A172 (cell line): ENCODE results near the gene TLE3. TPM values are rescaled to one million over a fixed set of nuclear protein-coding genes. Genes with fewer than 3 reads are reported as not detected.
"Not testable (repeated sequence)": the region's sequence is repeated elsewhere in the genome, so short reads cannot be mapped to it uniquely, and the experiment has no call there.

ENCODE experiments used
- DNase-seq: peaks from one replicate; pipeline ENCODE4 v3.0.0-alpha.2; 2015; ENCODE audit warnings: low spot score
- total RNA-seq: library from RNA; depleted of rRNA; stranded (reverse); fragments of >200 nt; shearing (Covaris generic); gene quantifications from 2 replicates; pipeline ENCODE4 v1.2.3, GENCODE V29; 2014; rRNA removed

TLE3 gene
- total RNA-seq: 0.10 and 0.59 TPM in 2 replicates

DNA sequence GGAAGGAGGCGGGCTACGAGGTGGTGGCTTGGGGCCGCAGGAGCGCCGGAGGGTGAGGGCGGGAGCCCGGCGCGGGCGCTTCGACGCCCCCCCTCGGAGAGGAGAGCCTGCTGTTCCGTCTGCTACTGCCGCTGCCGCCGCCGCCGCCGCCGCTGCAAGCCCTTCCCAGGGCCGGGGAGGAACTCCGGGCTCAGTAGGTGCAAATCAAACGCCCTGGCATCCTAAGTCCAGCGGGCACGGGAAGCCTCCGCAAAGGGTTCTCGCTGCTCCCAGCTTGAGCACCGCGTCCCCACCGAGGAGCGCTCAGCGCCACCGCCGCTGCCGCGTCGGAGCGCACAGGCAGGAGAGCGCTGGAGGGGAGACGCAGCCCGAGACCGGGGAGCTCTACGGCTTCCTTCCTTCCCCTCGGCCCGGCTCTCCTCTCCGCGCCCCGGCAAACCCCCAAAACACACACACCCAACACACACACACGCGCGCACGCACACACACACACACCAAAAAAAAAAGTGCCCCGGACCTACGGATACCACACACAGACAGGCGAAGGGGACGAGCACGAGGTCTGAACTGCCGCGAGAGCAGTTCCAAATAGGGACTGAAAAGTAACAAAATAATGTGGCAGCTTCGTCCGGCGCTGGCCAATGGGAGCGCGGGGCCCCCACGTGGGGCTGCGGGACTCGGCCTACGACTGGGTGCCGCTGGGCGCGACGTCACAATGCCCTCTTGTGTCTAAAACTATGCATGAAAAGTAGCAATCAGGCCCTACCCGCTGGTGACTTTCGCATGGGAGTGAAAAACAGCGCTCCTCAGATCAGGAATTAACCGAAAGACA is at the start of gene TLE3:
TLE3 (minus strand) TSS at position 597 of the 832 bp plus-strand sequence. CDS start 1,119 bp downstream, outside the sequence.
- DNase-seq: peak; percentile 86

DNA sequence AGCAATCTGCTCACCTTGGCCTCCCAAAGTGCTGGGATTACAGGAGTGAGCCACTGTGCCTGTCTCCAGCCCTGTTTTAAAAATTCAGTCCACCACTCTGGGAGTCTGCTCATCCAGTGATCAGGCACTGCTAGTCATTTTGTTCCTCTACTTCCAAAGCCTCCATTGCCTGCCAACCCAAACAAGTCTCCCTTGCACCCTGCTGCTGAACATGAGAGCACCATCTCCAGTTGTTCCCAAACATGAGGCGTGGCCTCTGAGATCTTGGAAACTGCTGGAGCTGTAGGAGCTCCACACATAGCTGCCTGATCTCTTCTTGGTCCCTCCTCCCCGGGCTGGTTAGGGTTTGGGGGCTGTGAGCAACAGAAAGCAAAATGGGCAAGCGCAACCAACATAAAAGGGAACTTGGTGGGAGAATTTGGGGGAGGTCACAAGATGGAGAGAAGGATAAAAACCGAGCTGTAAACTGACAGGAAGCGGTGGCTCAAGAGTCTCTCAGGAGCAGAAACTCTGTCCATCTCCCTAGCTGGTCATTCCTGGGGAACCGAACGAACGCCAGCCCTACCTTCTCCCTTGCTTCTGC is 49.6 kb upstream of the TLE3 start:
- DNase-seq: no peak

DNA sequence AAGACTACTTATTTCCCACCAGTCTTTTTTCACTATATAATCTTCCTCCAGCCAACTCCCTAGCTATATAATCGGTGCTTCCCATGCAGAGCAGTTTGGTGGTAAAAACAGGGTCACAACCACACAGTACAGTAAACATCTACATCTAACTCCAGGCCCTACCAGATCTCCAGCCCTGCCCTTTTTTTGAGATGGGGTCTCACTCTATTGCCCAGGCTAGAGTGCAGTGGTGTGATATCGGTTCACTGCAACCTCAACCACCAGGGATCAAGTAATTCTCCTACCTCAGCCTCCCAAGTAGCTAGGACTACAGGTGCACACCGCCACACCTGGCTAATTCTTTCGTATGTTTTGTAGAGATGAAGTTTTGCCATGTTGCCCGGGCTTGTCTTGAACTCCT is 49.1 kb upstream of the TLE3 start:
- no peak for DNase-seq

DNA sequence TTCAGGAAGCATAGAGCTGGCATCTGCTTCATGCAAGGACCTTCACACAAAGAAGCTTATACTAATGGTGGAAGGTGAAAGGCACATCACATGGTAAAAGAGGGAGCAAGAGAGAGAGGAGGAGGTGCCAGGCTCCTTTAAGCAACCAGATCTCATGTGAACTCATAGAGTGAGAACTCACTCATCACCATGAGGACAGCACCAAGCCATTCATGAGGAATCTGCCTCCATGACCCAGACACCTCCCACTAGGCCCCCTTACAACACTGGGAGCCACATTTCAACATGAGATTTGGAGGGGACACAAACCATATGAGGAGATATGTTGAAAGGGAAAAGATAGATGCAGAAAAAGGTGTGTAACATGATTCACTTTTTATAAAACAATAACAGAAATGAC is 48.4 kb upstream of the TLE3 start:
- DNase-seq: no peak

DNA sequence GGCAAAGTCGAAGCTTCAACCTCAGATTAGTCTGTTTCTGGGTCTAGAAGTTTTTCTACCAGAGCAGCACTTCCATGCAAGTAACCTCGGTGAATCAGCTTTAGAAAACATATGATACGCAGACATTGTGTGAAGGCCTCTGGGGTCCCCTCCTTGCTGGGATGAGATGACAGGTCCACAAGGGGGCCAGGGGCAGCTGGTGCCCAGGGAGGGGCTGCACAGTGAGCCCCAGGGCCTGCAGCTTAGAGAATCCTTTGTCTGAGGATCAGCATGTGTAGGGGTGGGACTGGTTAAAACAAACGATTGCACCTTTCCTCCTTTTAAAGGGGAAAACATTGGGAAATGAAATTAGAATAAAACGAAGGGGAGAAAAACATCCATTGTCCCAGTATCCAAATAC is 47.5 kb upstream of the TLE3 start:
- DNase-seq: no peak

DNA sequence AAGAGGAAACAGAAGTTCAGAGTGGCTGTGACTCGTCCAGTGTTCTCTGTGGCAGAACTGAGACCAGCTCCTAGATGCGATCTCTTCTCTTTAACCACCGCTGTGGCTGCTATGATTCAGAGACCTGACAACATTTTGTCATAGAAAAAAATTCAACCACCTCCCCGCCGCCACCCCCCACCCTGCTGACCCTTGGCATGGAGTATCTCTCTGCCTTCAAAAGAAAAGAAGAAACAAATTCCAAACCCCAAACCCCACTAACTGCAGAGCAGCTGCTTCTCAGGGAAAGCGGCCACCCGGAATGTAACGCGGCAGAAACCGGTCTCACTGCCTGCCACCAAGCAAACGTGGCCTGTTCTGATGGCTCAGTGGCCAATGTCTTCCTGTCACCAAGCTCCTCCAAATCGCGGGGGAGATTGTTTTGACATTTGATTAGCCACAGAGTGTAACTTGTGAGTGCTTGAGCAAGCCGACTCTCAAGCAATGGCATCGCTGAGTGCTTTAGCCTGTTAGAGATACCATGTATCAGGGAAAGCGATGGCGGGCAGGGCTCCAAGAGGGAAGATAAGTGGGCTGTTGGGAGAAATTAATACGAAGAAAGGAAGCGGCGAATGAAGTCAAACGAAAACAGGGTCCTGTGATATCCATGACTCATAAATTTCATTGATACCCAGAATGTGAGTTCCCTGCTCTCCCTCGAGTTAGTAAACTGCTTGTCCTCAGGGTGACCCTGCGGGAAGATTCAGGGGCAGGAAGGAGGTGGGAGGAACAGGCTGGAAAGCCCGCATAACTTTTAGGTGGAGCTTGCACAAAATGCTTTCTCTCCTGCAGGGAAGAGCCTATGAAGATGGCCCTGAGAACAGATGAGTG is 44.8 kb upstream of the TLE3 start:
- DNase-seq: peak; percentile 42

DNA sequence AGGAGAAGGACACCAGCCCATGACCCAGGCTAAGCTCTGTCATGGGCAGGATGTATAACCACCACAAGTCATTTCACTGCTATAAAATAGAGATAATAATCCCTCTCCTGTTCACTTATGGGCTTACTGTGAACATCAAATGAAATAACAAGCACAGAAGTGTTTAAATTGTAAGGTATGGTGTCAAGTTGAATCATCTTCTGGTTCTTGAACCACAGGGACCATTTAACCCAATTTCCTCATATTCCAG is 44.3 kb upstream of the TLE3 start:
- no peak for DNase-seq

DNA sequence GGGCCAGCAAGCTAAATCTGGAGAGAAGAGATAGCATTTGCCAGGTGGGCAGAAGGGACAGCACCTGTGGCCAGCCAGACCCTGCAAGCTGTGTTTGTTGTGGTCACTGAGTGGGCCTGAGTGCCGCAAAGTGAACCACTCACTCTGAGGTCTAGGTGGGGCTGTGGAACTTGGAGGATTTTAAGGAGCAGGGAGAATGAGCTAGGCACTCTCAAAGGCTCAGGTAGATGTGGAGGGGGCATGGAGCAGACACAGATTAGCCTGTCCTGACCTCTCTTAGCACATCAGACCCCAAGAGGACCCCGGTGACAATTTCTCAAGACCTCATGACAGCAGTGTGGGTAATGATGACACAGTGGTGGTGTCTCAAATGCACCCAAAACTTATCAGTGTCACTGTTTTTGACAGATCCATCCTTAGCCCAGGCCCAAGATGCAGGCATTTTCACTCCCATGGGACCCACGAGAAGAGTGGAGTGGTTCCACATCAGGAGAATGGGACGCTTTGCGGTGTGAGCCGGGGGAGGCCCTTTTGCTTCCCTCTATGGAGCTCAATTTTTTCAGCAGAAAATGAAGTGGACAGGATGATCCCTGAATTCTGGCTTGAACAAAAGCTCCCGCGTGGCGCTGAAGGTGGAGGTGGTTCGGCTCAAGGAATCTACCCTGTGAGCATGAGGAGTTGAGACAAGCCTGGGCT is 43.8 kb upstream of the TLE3 start:
- no peak for DNase-seq

DNA sequence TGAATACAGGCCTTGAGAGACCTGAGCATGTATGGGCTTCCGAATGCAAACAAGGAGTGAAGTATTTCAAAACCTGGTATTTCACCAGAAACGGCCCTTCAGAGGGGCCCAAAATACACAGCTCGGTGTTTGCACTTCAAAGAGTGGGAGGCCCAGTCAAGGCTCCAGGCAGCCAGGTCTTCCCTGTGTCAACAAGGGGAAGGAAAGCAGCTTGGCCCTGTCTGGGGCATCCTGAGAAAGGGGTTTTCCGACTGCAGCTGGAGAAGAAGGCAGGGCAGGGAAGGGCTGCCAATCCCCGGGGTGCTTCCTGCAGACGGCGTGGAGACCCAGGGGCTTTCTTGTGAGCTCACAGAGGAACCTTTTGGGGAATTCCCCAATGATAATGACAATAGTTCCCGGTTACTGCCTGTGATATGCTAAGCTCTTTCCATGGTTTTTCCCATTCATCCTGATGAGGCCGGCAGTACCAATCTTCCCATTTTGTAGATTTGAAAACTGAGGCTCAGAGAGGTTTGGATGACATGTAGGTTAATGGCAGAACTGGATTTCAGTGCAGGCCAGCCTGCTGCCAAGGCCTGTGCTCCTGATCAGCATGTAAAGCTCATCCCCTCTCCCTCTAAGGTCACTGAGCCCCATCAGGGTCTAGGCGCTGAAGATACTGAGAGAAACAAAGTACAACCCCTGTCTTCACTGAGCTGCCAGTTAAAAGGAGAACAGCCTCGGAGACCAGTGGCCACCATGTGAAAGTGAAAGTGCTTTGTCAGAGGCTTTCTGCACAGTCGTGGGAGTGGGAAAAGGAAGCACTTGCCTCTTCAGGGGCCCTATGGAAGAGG is 43.0 kb upstream of the TLE3 start:
- DNase-seq: peak; percentile 64

DNA sequence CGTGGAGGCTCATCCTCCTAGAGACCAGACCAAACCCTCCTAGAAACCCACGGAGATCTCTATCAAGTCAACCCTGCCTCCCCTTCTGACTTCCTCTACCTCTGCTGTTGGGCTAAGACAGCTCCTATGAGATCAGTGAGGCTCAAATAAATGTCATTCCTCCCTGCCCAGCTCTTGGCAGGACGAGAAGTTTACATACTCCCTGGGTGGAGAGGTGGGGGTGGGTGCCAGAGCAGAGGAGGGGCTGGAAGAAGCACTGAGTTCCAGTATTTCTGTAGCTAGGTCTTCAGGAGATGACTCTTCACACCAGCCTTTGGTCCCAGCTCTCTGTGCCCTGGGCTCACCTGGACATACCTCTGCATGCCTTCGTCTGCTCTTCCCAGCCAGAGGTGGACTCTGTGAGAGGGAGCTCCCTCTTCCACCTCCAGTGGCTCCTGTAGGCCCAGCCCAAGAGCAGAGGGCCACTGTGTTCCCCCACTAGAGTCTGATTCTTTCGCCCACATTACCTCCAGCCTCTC is 42.4 kb upstream of the TLE3 start:
- no peak for DNase-seq

DNA sequence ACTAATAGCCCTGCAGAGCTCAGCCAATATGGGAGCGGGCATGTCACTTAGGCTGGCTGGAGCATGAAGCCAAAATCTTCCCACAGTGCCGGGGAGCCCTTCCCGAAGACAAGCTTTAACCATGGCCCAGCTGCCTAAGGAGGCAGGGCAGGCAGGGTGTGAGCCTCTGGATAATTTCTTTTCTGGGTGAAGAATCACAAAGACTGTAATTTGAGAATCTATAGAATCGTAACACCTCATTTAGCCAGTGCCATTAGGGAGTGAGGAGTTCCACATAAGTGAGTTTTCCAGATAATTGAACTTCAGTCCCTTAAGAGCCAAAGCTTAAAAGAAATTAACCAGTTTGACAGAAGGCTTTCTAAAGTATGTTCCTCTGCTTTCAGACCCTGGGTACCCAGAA is 40.2 kb upstream of the TLE3 start:
- no peak for DNase-seq

DNA sequence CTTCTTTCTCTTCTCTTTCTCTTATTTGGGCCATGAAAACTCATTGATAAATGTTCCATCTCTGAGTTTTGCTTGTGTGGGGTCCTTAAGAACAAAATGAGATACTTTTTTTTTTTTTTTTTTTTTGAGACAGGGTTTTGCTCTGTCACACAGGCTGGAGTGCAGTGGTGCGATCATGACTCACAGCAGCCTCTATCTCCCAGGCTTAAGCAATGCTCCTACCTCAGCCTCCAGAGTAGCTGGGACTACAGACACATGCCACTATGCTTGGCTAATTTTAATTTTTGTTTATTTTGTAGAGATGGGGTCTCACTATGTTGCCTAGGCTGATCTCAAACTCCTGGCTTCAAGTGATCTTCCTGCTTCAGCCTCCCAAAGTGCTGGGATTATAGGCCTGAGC is 39.3 kb upstream of the TLE3 start:
- DNase-seq: not testable (repeated sequence)

DNA sequence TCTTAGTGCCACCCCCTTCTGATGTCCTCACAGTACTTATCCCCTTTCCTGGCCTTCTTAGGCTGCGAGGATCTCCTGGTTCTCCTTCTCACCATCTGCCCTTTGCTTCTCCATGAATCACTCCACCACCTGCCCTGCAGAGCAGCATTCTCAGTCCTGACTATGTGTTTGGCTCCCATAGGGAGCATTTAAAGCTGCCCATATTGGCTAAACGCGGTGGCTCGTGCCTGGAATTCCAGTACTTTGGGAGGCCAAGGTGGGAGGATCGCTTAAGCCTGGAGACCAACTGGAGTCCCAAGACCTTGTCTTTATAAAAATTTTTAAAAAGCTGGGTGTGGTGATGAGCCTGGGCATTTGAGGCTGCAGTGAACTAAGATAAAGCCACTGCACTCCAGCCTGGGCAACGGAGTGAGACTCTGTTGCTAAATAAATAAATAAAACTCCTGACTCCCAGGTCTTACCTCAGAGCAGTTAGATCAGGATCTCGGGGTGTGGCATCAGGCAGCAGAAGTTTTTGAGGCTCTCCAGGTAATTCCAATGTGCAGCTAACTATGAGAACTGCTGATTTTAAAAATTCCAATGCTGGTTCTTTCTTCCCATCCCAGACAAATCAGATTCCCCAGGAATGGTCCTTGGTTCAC is 36.2 kb upstream of the TLE3 start:
- no peak for DNase-seq

DNA sequence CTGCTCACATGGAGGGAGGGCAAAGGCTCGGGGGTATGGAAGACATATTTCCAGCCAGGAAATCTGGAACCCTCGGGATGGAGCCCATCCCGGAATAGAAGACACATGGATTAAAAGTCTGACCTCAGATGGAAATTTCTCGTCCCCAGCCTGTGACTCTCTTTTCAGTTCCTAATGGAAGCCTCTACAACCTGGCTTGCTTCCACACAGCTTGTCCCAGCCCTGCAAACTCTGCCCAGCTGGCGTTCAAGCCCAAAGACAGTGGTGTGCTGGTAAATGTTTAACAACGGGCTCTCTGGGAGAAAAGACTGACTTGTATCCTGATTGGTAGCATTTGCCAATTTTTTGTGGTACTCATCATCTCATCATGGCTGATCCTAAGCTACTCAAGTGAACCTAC is 35.6 kb upstream of the TLE3 start:
- no peak for DNase-seq

DNA sequence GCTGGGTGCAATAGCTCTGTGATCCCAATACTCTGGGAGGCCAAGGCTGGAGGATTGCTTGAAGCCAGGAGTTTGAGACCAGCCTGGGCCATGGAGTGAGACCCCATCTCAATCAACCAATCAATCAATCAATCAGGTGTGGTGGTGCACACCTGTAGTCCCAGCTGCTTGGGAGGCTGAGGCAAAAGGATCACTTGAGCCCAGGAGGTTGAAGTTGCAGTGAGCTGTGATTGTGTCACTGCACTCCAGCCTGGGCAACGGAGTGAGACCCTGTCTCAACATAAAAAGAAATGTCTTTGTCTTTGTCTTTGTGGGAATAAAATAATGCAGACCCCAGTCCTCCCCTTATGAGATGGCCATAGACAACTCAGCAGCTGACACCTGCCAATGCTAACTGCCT is 34.9 kb upstream of the TLE3 start:
- DNase-seq: no peak

DNA sequence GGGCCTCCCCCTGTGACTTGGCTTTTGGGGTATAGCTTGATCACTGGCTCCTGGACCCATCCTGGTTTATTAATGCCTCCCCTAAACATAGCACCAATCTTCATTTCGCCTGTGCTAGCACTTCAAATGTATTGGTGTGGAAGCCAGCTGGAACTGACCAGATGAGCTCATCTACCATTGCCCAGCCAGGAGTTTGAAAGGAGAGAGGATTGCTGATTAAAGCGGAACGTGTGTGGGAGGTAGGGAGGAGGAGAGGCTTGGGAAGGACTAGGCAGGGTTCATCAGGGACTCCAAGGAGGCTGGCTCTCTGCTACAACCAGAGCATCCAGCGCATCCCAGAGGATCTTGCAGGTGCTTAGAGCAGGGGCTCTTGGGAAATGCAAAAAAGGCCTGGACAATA is 34.4 kb upstream of the TLE3 start:
- no peak for DNase-seq

DNA sequence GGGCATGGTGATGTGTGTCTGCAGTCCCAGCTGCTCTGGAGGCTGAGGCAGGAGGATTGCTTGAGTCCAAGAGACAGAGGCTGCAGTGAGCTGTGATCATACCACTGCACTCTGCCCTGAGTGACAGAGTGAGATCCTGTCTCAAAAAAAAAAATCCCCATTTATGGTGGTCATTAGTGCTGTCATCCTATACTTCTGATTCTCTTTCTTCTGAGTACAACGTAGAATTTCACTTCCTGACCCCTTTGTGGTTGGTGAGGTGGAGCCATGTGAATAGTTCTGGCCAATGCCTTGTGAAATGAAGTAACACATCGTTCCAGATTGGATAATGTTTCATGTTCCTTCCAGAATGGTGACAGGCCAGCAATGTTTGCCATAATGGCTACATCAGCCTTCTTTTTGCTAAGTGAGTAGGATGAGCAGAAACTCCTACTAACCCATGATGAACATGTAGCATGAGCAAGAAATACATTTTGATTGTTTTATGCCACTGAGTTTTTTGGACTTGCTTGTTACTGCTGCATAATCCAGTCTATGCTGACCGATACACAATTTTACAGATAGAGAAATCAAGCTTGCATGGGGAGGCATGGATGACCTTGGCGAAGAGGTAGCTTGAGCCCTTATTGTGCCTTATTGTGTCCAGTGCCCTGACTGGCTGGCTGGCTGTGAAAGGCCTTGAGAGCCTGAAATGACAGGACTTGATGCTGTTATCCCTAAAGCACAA is 30.9 kb upstream of the TLE3 start:
- no peak for DNase-seq

DNA sequence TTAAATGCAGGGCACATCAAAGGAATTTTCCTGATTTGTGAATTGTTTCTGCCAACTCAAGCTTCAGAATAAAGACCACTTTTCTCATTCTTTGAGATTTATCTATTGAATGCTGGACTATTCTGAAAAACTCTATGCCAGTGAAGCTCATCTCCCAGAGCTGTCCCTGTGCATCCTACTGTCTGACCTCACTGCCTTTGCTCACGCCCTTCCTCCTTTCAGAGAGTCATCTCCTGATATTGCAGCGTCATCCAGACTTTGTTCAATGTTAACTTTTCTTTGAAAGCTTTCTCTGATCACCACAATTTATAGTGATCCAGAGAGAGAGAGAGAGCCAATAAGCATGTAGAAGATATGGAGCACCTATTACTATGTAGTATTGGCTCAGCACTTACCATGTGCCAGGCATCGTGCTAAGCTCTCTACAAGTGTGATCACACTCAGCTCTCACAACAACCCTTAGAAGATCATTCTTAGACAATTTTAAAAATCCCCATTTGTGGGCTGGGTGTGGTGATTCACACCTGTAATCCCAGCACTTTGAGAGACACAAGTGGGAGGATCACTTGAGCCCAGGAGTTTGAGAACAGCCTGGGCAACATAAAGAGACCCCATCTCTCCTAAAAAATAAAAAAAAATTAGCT is 30.2 kb upstream of the TLE3 start:
- DNase-seq: no peak

DNA sequence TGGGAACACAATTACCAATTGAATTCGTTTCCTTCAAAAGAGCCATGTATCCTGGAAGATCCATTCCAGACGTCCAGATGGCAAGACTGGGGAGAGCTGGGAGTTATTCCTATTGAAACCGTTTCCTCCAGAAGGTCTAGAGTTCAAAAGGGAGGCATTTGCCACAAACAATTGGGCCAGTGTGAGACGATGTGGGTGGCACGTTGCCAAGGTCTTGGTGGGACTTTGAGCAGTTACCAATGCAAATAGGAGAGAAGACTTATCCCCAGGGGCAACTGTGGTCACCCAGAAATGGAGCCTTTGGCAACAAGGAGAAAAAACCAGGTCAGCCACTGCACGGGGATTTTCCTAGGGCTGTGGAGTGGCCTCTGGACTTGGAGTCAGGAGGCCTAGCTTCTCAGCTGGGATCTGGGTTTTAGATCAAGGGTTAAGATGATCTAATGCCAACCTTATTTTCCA is 29.6 kb upstream of the TLE3 start:
- DNase-seq: no peak
